Activated CD4-positive, alpha-beta T cell treated with anti-CD3 and anti-CD28 coated beads for 1 hour (primary cell): Measurements from ENCODE around the gene AHNAK.

ENCODE experiments used
- DNase-seq: peaks from one replicate; pipeline ENCODE4 v3.0.0-alpha.2; 2020

Gene AHNAK

DNA sequence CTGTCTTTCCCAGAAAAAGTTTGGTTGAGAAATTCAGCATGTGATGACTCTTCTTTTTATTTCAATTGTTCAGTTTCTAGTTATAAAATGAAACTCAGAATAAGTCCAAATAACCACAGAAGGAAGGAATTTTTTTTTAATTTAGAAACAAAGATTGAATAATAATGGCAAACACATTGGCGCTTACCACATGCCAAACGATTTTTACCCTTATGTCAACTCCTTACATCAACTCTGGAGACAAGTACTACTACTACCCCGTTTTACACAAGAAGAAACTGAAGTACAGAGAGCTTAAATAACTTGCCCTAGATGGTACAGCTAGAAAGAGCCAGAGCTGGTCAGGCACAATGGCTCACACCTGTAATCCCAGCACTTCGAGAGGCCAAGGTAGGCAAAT is 52.4 kb downstream of the AHNAK start:
- no peak for DNase-seq

DNA sequence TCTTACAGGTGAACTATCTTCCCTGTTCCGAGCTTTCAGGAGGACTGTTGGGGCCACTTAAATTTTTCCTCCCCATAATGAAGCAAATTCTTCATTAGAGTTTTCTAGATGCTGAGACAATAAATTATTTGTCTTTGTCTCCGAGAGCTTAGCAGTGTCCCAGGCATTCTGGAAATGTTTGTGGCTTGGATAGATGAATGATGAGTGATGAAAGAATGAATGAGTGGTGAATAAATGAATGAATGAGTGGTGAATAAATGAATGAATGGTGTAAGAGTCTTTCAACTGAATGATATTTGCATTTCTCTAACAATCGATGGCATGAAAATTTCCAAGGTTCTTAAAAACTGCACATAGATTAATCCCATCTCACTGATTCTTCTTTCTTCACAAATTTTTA is 52.8 kb downstream of the AHNAK start:
- DNase-seq, result no peak

DNA sequence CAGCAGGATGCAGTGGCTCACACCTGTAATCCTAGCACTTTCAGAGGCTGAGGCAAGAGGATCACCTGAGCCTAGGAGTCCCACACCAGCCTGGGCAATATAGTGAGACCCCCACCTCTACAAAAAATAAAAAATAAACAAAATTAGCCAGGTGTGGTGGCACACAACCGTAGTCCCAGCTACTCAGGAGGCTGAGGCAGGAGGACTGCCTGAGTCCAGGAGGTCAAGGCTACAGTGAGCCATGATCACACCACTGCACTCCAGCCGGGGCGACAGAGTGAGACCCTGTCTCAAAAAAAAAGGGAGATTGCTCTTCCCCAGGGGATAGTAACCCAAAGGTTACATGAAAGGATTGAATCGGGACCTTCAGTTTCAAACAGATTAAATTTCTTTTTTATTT is 54.0 kb downstream of the AHNAK start:
- DNase-seq, result no peak

DNA sequence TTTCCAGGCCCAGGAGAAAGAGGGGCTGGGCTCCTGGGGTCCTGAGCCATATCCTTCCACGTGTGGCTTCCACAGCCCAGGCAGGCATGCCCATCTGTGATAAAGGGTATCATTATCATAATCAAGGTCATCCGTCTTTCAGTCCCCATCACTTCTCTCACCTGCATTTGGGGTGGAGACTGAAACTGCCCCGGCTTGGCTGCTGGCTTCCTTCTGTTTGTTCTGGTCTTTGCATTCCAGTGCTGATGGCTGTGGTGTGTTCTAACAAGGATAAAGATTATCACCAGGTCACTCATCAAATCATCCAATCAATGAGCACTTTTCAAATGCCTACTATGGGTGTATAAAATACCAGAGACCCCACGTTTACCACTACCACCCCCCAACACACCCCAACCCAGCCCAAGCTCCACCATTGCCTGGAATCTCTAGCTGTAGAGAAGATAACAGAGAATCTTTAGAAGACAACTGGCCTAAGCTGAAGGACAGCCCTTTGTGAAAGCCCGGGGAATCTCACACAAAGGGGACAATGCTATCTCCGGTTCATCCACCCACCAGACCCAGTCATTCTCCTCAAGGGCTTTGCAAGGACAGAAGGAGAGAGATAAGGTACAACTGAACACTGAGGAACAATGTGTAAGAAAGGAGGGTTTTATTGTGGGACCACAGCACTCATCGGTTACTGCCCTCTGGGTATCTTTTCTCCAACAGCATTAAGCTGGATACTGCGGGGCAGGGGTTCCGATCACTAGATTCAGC is 54.9 kb downstream of the AHNAK start:
- DNase-seq, result no peak

DNA sequence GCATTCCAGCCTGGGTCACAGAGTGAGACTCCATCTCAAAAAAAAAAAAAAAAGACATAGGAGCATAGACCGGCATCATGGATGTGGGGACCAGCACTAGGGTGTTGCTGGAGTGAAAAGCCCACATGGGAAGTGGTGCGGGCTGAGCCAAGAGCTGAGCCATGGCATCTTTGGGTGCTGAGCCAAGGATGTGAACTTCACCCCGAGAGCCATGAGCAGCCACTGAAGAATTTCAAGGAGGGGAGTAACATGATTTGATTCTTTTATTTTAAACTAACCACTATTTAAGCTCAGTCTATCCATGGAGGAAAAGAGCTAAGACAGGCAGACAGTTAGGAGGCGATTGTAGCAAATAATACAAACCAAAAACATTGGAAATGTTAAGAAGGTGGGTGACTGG is 57.4 kb downstream of the AHNAK start:
- DNase-seq, result no peak

- no peak for DNase-seq
These were observed 58.7 kb downstream of the AHNAK start for GRCh38 chr11:62487738-62488551.

DNA sequence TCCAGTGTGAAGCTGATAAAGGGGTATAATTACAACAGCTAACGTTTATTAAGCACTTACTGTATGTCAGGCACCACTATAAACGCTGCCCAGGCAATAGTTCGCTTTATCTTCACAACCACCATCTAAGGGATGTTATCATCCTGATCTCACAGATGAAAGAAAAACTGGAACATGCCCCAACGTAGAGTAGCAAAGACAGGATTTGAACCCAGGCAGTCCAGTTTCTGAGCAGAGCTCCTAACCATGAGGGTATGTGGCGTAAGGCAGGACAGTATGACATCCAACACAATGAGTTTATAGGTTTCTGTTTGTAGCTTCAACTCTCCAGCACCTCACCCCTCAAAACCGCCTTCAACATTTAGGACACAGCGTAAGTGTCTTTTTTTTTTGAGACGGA is 59.5 kb downstream of the AHNAK start:
- no peak for DNase-seq

DNA sequence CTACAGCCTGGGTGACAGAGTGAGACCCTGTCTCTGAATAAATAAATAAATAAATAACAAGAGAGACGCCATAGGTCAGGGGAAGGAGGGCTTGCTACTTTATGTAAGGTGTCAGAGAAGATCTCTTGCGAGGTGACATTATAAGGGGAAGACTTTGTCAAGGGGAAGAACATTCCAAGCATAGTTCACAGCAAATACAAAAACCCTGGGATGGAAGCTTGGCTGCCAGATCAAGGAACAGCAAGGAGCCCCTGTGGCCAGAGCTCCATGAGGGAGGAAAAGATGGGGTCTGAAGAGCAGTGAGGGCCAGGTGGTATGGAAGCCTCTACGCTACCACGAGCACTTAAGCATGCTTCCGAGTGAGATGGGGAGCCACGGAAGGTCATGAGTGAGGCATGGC is 62.3 kb downstream of the AHNAK start:
- DNase-seq, result no peak

- no peak for DNase-seq
These were observed 63.9 kb downstream of the AHNAK start for GRCh38 chr11:62482753-62483152.

DNA sequence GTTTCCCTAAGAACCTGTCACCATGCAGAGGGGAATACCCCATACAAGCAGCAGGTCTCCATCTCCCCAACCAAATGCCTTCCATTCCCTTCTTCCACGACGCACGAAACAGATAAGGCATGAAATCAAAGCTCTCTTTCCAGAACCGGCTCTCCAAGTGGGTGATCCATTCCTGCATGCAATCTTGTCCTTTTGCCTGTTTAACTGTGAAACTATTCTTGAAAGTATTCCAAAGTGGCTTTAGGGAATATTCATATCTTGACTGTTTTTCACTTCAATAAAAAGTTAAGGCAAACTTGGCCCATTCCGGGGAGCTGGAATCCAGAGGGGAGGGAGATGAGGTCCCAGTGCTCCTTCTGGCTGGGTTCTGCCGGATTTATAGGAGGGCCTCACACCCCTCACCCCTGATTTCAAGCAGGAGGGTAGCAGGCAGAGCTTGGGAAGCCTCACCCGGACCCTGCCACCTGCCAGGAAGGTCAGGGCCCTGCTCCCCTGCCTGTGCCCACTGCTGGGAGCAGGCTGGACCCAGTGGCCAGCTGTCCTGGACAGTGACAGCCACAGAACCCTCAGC is 66.9 kb downstream of the AHNAK start:
- no peak for DNase-seq

DNA sequence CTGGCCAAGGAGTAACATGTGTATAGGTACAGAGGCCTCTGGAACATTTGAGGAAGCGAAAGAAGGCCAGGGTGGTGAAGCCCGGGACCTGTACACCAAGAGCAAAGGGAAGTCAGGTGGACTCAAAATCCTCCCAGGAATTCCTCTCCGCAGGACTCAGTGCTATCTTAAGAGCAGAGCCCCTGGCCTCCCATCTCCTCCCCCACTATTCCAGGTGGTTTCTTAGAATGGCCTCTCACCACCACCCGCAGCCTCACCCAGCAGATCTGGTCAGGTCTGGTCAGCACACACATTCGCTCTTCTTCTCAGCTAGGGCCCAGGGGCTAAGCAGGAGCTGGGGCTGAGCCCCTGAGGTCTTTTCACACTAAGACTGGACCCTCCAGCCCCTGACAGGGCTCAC is 68.7 kb downstream of the AHNAK start:
- DNase-seq, result no peak

GRCh38 chr11:62472063-62472884 is 74.3 kb downstream of the AHNAK start:
- no peak for DNase-seq

- DNase-seq, result no peak
These were observed 75.0 kb downstream of the AHNAK start for GRCh38 chr11:62471603-62472002.

DNA sequence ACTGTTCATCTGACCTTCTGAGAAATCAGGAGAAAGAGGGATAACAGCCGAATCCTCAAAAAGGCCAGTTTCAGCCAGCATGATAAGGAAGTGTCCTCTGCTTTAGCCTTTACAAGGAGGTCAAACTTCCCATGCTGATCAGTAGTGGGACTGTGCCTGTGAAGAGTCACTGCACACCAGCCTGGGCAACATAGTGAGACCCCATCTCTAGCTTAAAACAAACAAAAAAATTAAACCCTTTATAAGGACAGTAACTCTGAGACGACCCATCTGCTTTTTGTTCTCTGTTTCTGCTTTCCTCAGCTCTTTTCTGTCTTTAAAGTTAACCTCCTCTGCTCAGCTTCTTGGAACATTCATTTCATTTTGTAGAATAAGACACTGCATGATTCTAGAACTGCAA is 78.0 kb downstream of the AHNAK start:
- no peak for DNase-seq

DNA sequence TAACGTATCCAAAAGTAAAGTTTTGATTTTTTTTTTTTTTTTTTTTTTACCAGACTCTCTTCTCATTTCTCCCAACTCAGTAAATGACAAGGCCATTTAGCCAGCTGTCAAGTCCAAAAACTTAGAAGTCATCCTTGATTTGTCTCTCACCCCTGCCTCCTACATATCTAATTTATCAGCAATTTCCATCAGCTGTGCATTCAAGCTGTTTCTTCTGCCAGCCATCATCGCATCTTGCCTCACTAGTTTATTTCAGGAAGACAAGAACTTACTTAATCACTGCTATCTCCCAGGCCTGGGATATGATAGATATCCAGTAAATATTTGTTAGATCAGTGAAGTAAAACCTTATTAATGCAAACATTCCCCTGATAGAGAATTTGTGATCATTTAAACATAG is 80.2 kb downstream of the AHNAK start:
- no peak for DNase-seq

DNA sequence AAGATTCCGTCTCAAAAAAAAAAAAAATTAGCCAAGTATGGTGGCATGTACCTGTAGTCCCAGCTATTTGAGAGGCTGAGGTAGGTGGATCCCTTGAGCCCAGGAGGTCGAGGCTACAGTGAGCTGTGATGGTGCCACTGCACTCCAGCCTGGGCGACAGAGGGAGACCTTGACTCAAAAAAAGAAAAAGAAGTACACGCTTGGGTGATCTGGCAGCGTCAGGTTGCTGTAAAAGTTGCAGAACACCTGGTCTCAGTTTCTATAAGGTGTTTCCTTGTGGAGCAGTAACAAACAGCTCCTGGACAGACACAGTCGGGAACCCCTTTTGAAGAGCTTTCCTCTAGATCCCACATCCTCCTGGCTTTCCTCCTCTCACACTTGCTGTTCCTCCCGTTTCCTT is 82.0 kb downstream of the AHNAK start:
- DNase-seq, result no peak

DNA sequence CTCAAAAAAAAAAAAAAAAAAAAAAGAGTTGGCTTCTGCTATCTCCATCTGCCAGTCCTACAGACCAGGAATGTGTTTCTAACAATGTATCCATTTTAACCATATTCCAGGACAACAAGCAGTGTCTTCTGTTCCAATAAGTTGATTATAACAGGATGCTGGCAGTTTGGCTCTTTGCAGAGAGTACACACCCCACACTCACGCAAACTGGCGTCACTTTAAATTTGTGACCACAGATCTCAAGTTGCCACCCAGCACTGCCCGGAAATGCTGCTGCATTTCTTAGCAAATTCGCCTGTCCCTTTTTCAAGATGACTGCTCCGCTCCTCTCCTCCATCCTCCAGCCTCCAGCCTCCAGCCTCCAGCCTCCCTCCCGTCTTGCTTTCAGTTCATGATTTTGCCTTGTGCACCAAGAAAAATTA is 83.5 kb downstream of the AHNAK start:
- DNase-seq, result no peak

- no peak for DNase-seq
These were observed 84.1 kb downstream of the AHNAK start for GRCh38 chr11:62462508-62462892.

DNA sequence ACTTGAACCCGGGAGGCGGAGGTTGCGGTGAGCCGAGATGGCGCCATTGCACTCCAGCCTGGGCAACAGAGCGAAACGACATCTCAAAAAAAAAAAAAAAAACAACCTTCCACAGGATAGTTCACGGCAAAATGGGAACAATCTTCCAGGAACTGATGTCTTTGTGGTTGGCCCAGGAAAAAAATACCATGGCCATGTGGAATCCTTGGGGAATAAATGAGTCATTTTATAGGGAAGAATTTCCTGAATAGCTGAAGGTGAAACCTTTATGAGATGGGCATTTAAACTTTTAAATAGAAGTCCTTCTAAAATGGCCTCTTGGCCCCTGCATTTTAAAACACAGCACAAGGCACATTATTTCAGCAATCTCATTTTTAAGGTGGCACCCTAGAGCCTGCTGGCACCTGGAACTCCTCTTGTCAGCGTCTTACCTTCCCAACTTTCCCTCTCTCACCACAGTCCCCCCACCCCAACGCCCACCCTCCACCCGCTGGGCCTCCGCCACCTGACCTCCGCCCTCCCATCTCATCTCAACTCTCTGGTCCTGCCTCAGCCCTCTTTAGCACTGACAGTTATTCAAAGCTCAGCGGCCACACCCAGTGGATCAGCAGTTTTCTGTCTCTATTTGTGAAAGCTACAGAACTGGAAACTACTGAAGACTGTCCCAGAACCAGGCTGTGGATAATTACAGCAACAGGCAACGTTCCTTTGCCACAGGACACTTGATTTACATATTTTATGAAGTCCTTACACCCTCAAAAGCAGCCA is 84.7 kb downstream of the AHNAK start:
- no peak for DNase-seq

DNA sequence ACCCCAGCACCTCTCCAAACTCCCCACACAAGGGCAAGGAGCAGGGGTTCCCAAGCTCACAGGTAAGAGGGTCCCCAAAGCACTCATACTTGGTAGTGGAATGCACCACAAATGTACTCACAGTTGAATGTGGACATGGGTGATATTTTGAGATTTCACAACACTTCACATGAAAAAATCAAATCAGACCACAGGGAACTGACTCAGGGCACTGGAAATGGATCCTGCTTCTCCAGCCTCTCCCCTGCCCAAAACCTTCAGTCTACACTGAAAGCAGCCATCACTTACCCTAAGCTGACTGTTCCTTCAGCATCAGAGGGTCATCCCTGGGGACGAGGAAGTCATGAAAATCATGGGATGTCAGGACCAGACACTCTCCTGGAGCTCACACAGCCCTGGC is 87.5 kb downstream of the AHNAK start:
- no peak for DNase-seq

DNA sequence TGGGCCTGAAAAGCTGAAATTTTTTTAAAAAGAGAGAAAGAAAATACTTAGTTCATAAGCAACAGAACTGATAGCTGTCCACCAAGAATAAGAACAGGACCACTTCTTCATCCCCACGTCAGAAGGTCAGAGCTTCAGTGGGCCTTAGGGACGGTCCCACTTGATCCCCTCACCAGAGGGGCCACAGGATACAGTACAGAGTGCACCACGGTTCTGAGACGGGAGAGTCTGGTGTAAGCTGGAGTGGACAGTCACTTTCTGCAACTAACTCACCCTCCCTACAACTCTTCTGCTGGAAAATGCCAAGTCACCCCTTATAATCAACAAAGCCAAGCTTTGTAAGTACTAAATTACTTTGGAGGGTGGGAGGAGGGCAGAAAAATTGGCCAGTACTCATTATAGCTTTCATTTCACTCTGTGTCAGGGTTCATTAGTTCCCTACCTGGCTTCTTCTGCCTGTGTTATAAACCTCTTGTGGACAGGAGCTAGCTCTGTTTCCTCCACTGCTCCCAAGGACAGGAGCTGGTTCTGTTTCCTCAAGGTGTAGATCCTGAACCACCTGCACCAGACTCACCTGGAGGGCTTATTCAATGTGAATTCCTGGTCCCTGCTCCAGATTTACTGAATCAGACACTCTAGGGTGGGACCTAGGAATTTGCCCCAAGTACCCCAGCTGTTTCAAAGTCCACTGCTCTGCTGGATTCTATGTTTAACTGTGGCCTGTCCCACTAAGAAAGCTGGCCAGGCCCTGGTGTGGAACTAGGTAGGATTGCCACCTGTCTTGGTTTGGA is 88.2 kb downstream of the AHNAK start:
- DNase-seq, result no peak

DNA sequence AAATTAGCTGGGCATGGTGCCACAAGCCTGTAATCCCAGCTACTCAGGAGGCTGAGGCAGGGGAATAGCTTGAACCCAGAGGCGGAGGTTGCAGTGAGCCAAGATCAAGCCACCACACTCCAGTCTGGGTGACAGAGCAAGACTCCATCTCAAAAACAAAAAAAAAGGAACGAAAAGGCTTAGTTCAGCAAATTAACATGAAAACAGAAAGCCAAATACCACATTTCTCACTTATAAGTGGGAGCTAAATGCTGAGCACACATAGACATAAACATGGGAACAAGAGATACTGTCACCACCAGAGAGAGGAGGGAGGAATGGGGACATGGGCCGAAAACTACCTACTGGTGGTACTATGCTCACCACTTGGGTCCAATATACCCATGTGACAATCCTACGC is 89.1 kb downstream of the AHNAK start:
- no peak for DNase-seq
